Suppressor macrophage treated with lipopolysaccharide for 4 hours (primary cell): Measurements from ENCODE around the gene DHX16.

Source experiments
- DNase-seq: peaks from one replicate; pipeline ENCODE4 v3.0.0-alpha.2; 2020

DHX16 gene

DNA sequence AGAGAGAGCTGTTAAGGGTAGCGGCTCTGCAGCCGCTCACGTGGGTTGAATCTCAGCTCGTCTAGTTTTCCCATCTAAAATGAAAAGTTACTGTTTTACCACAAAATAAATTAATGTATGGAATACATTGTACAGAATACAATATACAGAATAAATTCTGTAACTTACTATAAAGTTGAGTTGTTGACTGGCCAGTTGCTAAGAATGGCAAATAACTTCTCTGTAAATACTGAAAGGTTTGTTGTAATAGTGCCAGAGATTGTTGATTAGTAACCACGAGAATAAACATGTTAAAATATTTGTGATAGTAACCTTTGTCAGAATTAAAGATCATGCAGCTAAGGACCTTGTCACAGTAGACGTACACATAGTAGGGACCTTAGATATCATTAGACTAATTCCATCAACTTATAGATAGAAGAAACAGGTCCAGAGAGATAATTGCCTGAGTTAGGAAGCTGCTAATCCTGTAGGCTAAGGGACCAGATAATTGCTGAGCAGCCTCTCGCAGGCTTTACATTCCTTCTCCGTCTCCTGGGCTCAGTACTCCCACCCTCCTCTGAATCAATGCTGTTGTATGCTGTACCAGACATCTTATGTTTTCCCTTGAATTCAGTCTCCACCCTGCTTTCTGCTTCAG is 18.5 kb upstream of the DHX16 start:
- DNase-seq, result no peak

DNA sequence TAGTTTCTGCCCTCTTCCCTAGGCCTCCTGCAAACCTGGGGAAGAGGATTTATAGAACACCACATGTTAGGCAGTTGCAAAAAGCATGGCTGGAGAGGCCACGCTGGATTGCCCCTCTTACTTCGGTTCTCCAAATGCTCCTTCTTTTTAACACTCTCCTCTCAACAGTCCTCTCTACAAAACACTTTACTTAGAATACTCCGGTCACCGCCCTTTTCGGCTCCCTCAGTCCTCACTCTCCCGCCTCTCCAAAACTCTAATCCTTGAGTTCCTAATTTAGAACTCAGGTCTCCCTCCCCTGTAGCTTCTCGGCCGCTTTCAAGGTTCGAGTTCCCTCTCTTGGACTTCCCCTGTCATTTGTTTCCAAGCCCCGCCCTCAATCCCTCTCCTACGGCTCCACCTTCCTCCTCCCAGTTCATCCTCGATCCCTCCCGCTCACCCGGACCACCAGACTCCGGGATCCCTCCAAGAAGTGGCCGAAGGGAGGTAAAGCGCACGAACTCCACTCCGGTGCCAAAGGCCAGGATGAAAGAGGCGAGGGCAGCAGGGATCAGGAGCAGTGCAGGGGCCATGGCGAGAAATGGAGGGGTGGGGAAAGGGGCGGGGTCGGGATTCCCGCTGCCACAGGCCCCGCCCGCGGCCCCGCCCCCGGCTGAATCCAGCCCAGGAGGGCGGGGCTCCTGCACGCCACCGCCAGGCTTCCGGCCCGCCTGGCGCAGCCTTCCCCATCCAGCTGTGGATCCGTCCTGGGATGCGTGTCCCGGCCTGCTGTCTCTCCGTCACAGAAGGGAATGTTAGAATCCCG is 17.8 kb upstream of the DHX16 start, which contains the start of gene NRM:
Gene NRM (minus strand): TSS at position 582 of the 805 bp plus-strand sequence. CDS start 10 bp downstream, at position 572.
- DNase-seq, result peak; percentile 90

DNA sequence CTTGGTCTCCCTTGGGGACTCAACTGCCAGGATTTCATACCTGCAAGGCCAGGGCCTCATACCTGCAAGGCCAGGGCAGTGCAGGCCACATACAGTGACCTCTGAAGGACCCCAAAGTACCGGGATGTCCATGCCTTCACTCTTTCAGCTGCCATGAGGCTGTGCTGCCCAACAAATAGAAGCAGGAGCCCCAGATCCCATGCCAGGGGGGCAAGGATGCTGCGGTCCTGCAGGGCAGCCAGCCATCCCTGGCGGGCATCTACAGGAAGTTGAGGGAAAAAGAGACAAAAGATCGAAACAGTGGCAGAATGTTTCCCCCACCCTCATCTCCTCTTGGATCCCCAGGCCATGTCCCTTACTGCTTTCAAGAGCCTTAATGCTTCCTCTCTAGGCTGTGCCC is 17.2 kb upstream of the DHX16 start:
- DNase-seq, result no peak

DNA sequence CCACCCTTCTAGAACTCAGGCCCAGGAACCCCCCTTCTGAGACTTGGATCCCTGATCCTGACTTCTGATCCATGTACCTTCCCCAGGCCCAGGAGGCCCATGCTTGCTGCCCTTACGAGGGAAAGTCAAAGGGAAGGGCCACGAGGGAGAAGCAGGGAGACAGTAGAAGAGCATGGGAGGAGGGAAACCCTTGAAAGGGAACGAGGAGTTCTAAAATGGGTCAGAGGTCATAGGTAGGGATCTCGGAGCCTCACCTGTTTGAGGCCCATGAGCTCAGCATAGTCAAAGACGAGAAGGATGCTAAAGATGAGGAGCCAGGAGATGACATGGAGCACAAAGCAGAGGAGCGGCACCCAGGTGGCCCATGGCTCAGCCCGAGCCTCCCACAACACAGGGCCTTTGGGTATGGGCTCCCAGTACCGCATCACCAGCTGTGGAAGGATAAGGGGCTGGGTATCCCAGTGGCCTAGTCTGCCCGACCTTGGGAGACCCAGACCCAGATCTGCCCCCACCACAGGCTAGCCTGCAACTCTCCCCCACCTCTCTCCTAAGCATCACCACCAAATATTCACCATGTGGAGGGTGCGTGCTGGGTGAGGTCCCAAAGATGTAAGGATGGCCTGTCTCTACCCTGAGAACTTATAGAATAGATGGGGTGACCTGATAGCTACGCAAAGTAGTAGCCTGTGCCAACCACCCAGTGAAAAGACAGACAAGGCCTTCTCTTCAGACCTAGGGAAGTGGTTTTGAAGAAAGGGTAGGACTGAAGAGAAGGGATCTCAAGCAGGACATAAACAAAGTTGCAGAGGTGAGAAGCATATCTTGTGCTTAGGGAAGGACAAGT is 16.4 kb upstream of the DHX16 start:
- DNase-seq, result no peak

DNA sequence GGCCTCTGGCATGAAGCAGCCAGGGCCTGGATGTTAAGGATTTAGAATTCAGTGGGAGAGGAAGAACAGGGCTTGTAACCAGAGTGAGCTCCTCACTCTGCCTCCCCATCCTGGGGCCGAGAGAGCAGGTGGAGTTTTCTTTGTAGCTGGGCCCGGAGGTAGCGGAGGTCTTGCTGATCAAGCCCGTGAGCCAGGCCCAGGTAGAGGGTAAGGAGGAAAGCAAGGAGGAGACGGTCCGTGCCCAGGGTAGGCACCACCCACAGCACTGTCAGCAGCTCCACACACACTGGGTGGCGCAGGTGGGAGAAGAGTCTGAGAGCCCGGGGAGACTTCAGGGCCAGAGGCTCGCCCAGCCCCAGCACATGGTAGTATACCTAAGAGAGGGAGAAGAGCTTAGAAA is 15.8 kb upstream of the DHX16 start:
- DNase-seq, result no peak

DNA sequence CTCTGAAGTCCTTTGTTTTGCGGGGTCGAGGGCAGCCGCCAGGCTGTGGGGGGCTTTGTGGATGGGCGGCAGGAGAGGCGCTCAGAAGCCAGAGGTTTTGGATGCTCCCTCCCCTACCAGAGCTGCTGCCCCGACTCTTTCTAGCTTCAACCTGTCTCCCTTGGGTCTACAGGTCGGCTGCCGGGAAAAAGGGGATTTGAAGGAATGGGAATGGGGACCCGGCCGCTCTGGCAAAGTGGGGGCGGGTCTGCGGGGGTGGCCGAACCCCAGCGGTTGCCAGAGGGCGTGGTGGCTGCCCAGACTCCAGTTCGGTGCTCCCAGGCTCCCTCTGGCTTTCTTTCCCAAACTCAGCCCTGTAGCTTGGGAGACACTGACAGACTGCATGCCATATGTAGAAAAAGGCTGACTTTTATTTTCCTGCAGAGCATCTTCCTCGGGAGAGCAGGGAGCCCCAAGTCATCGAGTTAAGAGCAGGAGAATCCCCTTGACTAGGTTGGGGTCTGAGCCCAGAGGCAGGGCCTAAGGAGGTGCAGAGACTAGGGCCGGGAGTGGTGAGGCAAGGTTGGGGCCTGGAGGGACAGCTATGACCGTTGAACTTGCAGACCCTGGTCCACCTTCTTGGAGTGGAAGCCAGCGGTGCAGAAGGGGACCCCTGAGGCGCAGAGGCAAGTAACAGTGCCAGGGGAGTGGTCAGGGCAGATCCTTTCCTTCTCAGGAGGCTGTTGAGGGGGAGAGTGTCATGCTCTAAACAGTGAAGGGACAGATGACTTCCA is 15.0 kb upstream of the DHX16 start:
- DNase-seq, result no peak

DNA sequence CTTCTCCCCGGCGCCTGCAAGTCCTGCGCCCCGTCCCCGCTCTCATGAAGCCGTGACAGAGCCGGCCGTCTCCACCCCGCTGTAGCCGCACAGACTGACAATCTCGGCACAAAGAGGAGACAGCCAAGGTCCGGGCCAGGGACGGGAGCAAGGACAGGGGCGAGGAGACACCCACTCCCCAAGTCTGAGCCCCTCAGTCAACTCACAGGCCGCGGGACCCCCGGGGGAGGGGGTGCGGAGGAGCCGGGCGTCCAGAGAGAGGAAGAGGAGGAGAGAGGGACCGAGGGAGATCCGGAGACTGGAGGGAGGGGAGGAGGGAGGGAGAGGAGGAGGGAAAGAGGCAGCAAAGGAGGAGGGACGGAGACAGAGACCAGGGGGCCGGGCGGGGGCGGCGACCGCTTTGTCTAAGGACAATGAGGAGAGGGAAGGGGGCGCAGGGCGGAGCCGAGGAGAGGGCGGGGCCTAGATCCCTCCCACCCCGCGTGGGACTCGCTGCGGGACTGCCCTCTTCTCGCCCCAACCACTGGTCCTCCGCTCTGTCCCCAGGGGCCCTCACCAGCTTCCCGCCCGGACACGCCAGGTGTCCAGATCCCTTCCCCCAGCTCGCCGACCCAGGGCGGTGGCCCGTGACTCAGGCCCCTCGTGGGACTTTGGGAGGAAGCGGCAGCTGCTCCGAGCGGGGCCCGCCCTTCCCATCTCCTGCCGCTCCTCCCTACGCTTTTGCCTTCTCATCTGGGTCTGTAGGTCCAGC is 14.3 kb upstream of the DHX16 start:
- peak; percentile 96 for DNase-seq

DNA sequence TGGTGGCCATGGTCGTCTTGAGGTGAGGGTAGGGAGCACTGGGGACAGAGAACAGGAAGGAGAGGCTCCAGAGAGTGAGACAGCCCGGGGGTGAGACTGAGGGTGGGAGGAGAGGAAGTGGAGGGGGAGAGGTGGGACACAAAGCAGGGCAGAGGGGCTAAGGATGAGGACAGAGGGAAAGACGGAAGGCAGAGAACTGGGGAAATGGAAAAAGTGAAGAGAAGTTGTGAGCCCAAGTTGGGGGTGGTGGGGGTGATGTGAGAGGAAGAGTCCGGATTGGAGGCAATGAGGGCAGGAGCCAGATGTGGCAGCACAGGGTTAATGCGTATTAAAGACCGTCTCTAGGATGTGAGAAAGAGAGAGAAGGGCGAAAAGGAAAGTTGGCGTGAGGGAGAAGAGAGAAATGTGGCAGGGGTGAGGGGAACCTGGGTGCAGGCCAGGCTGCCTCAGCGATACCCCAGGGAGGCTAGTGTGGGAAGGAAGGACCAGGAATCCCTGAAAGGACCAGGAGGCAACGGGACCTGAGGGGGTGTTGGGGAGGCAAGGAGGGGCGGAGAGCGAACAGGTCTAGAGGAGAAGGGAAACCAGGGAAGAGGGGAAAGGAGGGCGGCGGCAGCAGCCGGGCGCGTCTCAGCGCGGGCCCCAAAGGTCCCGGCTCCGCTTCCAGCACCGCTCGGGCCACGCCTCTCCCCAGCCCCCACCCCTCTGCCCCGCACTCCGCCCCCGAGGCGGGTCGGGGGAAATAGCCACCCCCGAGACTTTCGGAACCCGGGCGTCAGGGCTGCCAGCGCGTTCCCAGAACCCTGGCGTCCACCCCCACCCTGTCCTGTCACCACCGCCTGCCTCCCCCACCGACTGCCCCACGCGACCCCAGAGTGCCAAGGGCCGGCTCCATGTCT is 13.5 kb upstream of the DHX16 start, which contains the start of gene PPP1R18:
Gene PPP1R18 (minus strand): TSS at position 637 of the 899 bp plus-strand sequence. CDS start 627 bp downstream, at position 10.
- peak; percentile 88 for DNase-seq

DNA sequence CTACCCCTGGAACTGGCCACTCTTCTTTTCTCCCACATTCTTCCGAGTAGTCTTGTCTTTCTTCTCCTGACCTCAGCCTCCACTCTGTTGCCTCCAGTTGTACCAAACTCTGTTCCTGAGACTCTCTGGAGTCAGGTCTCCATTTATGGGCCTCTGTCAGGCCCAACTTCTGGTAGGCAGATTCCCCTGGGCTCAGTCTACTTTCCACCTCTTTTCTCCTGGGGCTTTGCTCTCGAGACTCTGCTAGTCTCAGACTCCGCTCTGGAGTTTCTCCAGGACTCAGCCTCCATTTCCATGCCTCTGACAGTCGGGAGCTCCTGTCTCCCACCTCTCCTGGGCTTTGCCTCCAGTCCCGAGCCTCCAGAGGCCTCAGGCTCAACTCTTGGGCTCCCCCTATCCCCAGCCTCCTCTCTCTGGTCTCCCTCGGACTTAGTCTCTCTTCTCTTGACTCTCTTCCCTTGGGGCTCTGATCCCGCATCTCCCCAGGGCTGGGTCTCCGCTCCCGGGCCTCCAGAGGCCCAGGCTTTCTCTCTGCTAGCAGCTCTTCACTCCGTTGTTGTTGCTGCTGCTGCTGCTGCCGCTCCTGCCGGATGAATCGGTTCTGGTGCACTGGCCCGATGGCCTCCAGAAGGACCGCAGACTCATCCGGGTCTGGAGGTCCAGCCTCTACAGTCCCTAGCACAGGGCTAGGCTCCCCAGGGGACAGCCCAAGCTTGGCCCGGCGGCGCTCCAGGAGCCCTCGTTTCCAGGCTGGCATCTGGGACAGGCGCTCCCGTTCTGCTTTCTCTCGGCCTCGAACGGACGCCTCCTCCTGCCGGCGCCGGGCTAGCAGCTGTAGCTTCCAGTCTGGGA is 12.6 kb upstream of the DHX16 start:
- peak; percentile 42 for DNase-seq

DNA sequence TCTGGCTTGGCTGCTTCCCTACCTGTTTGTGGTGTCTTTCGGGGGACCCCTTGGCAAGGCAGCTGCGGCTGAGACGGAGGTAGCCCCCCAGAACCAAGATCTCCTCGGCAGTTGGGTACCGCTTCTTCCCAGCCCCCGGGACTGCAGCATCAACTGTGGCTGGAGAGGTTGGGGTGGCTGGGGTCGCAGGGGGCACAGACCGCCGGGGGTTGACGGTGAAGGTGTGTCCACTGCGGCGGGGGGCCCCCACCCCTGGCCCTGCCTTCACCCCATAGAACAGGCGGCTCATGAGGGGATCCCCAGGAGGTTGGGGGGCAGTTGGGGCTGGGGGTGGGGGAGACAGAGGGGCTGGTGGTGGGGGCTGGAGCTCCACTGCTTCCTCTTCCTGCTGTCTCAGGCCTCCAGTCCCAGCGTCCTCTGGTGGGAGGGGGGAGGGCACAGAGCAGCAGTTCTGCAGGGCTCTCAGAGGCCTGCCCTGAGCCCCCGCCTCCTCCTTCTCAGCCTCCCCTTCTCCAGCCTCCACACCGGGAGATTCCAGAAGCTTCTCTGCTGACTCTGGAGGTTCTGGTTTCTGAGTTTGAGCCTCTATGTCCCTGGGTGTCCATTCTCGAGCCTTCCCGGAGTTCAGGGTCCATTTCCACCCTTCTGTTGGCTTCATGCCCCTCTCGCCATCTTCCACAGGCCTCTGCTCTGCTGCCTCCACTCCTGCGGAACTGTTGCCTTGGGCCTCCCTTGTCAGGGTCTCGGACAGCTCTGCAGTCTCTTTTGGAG is 11.8 kb upstream of the DHX16 start:
- peak; percentile 79 for DNase-seq

DNA sequence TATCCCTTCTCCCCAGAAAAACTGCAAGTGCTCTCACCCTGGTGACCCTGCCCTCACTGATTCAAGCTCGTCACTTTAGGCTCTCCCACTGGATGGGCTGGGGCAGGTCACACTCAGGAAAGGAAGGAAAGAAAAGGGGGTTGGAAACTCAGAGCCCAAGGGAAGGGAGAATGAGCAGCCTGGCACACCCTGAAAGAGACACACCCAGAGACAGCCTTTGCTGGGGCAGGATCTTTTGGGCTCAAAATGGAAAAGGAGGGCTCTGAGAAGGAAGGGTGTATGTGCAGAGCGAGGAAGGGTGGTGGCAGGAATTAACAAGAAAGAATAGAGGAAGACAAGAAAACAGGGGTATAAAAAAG is 11.2 kb upstream of the DHX16 start:
- DNase-seq, result no peak

DNA sequence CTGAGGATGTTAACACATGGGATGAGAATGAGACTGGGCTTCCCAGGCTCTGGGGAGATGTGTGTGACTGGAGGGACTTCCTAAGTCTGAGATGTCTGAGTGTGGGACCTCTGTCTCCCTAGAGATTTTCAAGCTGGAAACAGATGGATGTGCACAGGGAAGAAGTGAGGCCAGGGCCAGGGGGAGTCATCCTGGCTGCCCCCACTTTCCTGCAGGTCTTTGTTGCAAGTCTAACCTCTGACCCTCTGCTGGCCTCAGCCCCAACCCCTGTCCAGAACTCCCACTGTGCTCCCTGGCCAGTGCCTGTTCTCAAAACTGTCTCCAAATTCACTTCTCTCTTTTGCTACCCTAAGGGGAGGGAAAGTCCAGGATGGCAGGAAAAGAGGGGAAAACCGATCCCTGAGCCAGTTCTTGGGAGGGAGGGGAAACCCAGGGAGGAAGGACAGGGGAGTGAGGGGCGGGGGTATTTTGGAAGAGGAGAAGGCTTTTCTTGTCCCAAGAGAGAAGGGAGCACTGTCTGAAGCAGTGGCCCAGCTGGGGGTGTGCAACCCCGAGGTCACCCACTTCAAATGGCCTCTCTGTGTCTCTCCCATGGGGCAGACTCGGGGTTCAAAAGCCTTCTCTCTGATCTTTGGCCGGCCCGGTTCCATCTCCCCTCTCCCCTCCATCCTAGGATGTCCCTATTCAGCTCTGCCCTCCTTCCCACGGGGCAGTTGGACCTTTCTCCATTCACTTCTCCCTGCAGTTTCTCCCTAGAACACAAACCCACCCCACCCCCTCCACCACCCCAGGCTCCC is 10.6 kb upstream of the DHX16 start:
- peak; percentile 83 for DNase-seq

DNA sequence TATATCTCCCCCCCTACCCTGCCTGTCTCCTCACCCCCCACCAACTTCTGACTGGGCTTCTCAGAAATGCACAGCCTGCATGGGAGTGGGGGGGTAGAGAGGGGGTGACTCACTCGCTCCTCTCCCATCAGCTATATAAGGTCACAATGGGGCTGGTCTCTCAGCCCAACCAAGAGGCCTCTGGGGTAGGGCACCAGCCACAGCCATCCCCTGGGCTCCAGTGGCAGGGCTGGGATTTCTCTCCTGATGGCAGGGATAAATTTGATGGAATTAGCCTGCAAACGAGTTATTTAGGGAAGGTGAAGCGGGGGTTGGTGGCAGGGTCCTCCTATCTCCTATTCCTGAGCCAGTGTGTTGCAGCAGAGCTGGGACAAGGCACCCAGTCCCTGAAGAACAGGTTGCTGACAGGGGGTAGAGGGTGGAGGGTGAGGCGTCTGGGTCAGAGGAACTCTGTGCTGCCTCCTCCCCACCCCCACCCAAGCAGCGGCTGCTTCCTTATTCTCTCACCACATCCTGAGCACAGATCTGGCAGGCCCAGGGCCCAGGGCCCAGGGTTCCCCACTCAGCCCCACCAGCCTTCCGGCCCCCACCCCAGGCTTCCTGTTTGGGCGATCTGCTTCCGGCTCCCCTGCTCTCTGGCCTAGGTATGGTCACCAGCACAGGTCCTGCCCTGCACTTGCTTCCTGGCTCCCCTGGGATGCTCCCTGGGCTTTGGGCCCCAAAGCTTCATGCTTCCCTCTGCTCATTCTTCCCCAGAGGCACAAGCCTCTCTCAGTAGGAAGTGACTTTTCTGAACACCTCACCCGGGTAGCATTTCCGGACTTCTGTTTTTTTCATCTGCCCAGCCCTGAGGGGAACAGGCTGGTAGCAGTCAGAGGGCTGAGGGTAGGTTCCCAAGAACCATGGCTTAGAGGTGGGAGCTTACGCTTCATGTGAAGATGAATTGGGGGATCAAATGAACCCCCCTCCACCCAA is 9.6 kb upstream of the DHX16 start:
- DNase-seq, result peak; percentile 82

DNA sequence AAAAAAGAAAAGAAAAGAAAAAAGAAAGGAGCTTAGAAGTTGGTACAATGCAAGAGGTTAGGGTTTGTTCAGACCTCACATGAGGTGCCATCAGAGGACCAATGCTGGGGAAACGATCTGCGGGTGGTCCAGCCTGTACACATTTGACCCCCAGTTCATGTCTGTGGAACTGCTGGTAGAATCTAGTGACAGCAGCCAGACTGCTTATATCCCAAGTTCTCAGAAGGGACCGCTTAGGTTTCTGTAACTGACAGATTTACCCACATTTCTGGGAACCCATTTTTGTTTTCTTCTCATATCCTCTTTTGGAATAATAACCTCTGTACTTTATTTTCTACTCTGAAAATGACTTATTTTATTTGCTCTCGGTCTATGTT is 8.9 kb upstream of the DHX16 start:
- DNase-seq, result no peak

DNA sequence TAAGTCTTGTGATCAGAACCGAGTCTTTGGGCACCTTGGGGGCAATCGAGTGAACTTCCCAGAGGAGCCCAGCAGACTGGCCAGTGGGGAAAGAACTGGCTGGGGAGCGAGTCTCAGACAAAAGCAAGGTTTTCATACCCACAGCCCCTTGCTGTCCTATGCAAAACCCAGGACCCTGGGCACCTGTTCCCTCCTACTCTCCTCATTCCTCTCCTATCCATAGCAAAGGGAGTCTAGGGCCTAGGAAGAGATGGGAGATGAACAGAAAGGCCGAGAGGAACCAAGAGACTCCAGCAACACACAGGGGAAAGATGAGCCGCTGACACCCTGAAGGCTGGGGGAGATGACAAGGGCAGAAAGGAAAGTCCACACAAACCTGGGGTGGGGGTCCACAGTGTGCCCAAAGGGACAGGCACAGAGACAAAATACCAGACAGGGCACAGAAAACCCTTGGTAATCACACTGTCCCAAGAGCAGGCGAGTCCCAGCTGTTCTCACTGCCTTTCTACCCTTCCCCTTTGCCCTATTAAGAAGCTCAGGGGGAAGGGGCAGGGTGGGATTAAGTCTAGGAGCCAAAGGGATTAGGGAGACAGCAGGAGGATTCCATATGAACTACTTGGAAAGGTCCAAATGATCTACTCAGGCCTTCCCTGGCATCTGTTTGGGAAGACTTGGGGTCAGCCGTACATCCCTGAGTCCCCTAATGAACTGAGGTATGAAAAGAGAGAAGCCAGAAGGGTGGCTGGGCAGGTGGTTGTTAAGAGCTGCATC is 7.1 kb upstream of the DHX16 start:
- DNase-seq, result no peak
